ENCODE data around the gene ITPA. TPM values are rescaled to one million over a fixed set of nuclear protein-coding genes. Genes with fewer than 3 reads are reported as not detected.

The ITPA gene
- total and polyA plus RNA-seq, 2 donors (not counting 1 experiment from before 2014, with no cell fraction given): 55.5 to 65.6 TPM

DNA sequence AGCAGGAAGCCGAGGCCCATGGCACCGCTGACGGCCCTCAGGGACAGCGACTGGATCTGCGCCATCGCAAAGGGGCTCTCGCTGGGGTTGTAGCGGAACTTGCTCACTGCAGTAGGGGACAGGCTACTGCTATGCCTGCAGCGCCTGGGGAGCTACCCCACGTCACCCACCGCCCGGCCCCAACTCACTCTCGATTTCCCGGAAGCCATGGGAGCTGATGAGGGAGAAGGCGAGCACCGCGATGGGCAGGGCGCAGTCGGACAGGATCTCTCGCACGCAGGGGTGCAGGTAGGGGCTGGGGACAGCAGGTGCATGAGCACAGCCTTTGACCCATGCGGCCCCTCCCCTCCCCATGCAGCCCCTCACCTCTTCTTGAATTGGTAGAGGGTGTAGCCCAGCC is 19.9 kb downstream of the ITPA start:
- Histone ChIP-seq H3K27me3 (replicated peaks in 1 of 4; ENCODE audit: control extremely low read depth in 1 of 4, control insufficient read depth in 3 of 4, insufficient read depth in 4 of 4, low read length in 3 of 4) (peaks cover 0 to 2% (median 0%) of the 10 kb centered on the region in 4 experiments), H3K4me1 (ENCODE audit: control insufficient read depth in 2 of 2, insufficient read depth in 2 of 2, low read length in 2 of 2) (no peaks in the 10 kb centered on the region), H3K79me2 (ENCODE audit: control insufficient read depth, insufficient read depth, low read length) (no peaks in the 10 kb centered on the region), H3K27ac (ENCODE audit: low read length in 2 of 2) (no peak overlapping the region), H4K20me1 (ENCODE audit: control insufficient read depth, insufficient read depth, low read length, poor library complexity, severe bottlenecking) (no peaks in the 10 kb centered on the region), H3K36me3 (replicated peaks in 1 of 2; ENCODE audit: control extremely low read depth in 1 of 2, control insufficient read depth in 1 of 2, extremely low read depth in 1 of 2, insufficient read depth in 2 of 2, low read length in 1 of 2) (no peaks in the 10 kb centered on the region), H3K4me2 (replicated peaks; ENCODE audit: low read depth, low read length, poor library complexity, severe bottlenecking) (no peak overlapping the region), H2AFZ (ENCODE audit: insufficient read depth, low read depth, low read length, poor library complexity, severe bottlenecking) (no peak overlapping the region), H3K9ac (ENCODE audit: low read length) (no peak overlapping the region), H3K9me3 (ENCODE audit: control extremely low read depth in 1 of 3, control insufficient read depth in 2 of 3, insufficient read depth in 1 of 3, low read length in 2 of 3) (no peaks in the 10 kb centered on the region), H3K4me3 (ENCODE audit: control extremely low read depth in 1 of 5, extremely low read depth in 1 of 5, insufficient read depth in 1 of 5, low read depth in 2 of 5, low read length in 4 of 5) (no peak overlapping the region)
- TF ChIP-seq, protein P1, sequence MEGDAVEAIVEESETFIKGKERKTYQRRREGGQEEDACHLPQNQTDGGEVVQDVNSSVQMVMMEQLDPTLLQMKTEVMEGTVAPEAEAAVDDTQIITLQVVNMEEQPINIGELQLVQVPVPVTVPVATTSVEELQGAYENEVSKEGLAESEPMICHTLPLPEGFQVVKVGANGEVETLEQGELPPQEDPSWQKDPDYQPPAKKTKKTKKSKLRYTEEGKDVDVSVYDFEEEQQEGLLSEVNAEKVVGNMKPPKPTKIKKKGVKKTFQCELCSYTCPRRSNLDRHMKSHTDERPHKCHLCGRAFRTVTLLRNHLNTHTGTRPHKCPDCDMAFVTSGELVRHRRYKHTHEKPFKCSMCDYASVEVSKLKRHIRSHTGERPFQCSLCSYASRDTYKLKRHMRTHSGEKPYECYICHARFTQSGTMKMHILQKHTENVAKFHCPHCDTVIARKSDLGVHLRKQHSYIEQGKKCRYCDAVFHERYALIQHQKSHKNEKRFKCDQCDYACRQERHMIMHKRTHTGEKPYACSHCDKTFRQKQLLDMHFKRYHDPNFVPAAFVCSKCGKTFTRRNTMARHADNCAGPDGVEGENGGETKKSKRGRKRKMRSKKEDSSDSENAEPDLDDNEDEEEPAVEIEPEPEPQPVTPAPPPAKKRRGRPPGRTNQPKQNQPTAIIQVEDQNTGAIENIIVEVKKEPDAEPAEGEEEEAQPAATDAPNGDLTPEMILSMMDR (IDR thresholded peaks at IDR 0.05): no peak
- TF ChIP-seq EZH2 (IDR thresholded peaks at IDR 0.05; ENCODE audit: borderline replicate concordance, insufficient read depth, low read depth, low read length, poor library complexity, severe bottlenecking): no peak
- DNase-seq (no peak), ATAC-seq (ENCODE audit: low read depth) (no peak)
- ChIA-PET CTCF (no interaction called here), POLR2A (no interaction called here)
- Mint-ChIP-seq H3K4me1 (peaks cover 3% of the 10 kb centered on the region), H3K9me3 (ENCODE audit: insufficient read depth) (no peaks in the 10 kb centered on the region), H3K27ac (no peak overlapping the region), H3K4me3 (no peak overlapping the region), H3K27me3 (no peaks in the 10 kb centered on the region)
- intact Hi-C loops (cut with micrococcal nuclease): no loop called here
- 95% methylated on average over 14 of the region's 22 CpGs for WGBS (ENCODE audit: insufficient coverage)

DNA sequence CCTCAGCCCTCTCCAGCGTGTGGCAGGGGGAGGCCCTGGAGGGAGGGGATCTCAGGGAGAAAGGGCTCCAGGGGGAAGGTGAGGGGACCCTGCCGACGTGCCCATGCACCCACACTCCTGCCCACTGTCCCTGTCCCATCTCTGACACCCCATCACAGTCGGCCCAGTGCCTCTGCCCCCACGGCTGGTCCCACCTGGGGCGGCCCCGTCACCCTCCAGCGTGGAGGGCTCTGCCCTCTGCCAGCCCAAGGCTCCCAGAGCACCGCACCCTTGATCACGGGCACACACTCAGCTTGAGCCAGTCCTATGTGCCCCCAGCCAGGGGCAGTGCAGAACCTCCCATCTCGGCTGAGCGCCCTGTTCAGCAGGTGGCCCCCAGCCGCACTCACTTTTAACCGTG is 20.5 kb downstream of the ITPA start:
- Histone ChIP-seq H3K27me3 (replicated peaks in 1 of 4; ENCODE audit: control extremely low read depth in 1 of 4, control insufficient read depth in 3 of 4, insufficient read depth in 4 of 4, low read length in 3 of 4) (peaks cover 0 to 7% (median 0%) of the 10 kb centered on the region in 4 experiments), H3K36me3 (replicated peaks in 1 of 2; ENCODE audit: control extremely low read depth in 1 of 2, control insufficient read depth in 1 of 2, extremely low read depth in 1 of 2, insufficient read depth in 2 of 2, low read length in 1 of 2) (no peaks in the 10 kb centered on the region), H3K4me2 (replicated peaks; ENCODE audit: low read depth, low read length, poor library complexity, severe bottlenecking) (no peak overlapping the region), H4K20me1 (ENCODE audit: control insufficient read depth, insufficient read depth, low read length, poor library complexity, severe bottlenecking) (no peaks in the 10 kb centered on the region), H3K4me1 (ENCODE audit: control insufficient read depth in 2 of 2, insufficient read depth in 2 of 2, low read length in 2 of 2) (no peaks in the 10 kb centered on the region), H3K9me3 (ENCODE audit: control extremely low read depth in 1 of 3, control insufficient read depth in 2 of 3, insufficient read depth in 1 of 3, low read length in 2 of 3) (no peaks in the 10 kb centered on the region), H3K79me2 (ENCODE audit: control insufficient read depth, insufficient read depth, low read length) (no peaks in the 10 kb centered on the region), H3K9ac (ENCODE audit: low read length) (no peak overlapping the region), H3K27ac (ENCODE audit: low read length in 2 of 2) (no peak overlapping the region), H3K4me3 (ENCODE audit: control extremely low read depth in 1 of 5, extremely low read depth in 1 of 5, insufficient read depth in 1 of 5, low read depth in 2 of 5, low read length in 4 of 5) (no peak overlapping the region), H2AFZ (ENCODE audit: insufficient read depth, low read depth, low read length, poor library complexity, severe bottlenecking) (no peak overlapping the region)
- intact Hi-C loops (cut with micrococcal nuclease): no loop called here
- no peak overlapping the region for H3K4me3 Mint-ChIP-seq
- peaks cover under 1% of the 10 kb centered on the region for H3K4me1 Mint-ChIP-seq
- no peak overlapping the region for H3K27ac Mint-ChIP-seq
- WGBS (ENCODE audit: insufficient coverage): 97% methylated on average over 11 of the region's 14 CpGs
- TF ChIP-seq, protein P1 (IDR thresholded peaks at IDR 0.05): no peak
- TF ChIP-seq EZH2 (IDR thresholded peaks at IDR 0.05; ENCODE audit: borderline replicate concordance, insufficient read depth, low read depth, low read length, poor library complexity, severe bottlenecking): no peak
- POLR2A ChIA-PET: no interaction called here
- CTCF ChIA-PET: no interaction called here
- DNase-seq (no peak), ATAC-seq (ENCODE audit: low read depth) (no peak)
- H3K27me3 Mint-ChIP-seq: peaks cover 3% of the 10 kb centered on the region
- H3K9me3 Mint-ChIP-seq (ENCODE audit: insufficient read depth): no peaks in the 10 kb centered on the region

Measured in B cell (primary cell).